ENCODE data around the gene COPA. TPM values are rescaled to one million over a fixed set of nuclear protein-coding genes. Genes with fewer than 3 reads are reported as not detected.

COPA gene
- total and polyA plus RNA-seq, 2 donors (not counting 3 experiments of a cell fraction or from before 2014, with no cell fraction given), result 127 to 185 TPM

DNA sequence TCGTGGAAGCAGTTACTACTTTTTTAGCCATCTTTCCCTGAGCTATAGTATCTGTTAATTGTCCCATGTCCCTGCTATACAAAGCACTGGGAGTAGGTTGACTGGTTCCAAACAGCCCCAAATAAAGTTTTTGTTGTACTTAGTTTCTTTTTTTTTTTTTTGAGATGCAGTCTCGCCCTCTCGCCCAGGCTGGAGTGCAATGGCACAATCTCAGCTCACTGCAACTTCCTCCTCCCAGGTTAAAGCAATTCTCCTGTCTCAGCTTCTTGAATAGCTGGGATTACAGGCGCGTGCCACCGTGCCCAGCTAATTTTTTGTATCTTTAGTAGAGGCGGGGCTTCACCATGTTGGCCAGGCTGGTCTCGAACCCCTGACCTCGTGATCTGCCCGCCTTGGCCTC lies 3.4 kb upstream of the COPA start:
- H3K79me2 ChIP-seq (ENCODE audit: control insufficient read depth, insufficient read depth, low read length), result peaks cover 31% of the 10 kb centered on the region
- no peak overlapping the region for H3K27ac ChIP-seq (ENCODE audit: insufficient read depth, low read depth, low read length)
- H3K4me3 ChIP-seq (replicated peaks in 1 of 3; ENCODE audit: insufficient read depth in 1 of 3, low read depth in 1 of 3, low read length in 3 of 3), result no peak overlapping the region
- H3K4me2 ChIP-seq (ENCODE audit: insufficient read depth, low read length), result no peak overlapping the region
- TF ChIP-seq POLR2AphosphoS5 (IDR thresholded peaks at IDR 0.05; ENCODE audit: insufficient read depth, low read depth, low read length) (no peak), POLR2A (IDR thresholded peaks at IDR 0.05; ENCODE audit: low read depth, low read length) (no peak)
- dilution Hi-C loops (cut with MboI; ENCODE audit: extremely low pct_ligation_motif_present, low sequenced_read_pairs) (no loop called here), intact Hi-C loops (cut with micrococcal nuclease) (no loop called here)
- peaks cover 13 to 16% of the 10 kb centered on the region in 2 experiments for H3K36me3 ChIP-seq (ENCODE audit: control insufficient read depth in 2 of 2, extremely low read depth in 1 of 2, insufficient read depth in 2 of 2, low read length in 2 of 2)
- BruUV-seq (replicated peaks), result no TSS peak
- FAIRE-seq, result no peak
- ChIA-PET CTCF (interaction anchor here (1.2 kb wide), 1 partner anchor 12 kb away, joined by 3 read pairs; no protein-coding TSS in a partner anchor), POLR2A (no interaction called here)
- no peaks in the 10 kb centered on the region for H3K9me3 ChIP-seq (replicated peaks; ENCODE audit: control insufficient read depth, insufficient read depth, low read length)
- H3K27me3 ChIP-seq (ENCODE audit: control insufficient read depth in 2 of 2, insufficient read depth in 2 of 2, low read length in 2 of 2), result no peaks in the 10 kb centered on the region
- H3K9ac ChIP-seq (replicated peaks; ENCODE audit: extremely low read depth, insufficient read depth, low read length), result no peak overlapping the region
- H3K9me1 ChIP-seq (replicated peaks; ENCODE audit: control insufficient read depth, extremely low read depth, insufficient read depth, low read length), result no peaks in the 10 kb centered on the region
- H4K20me1 ChIP-seq (replicated peaks; ENCODE audit: control insufficient read depth, extremely low read depth, insufficient read depth, low read length), result no peaks in the 10 kb centered on the region
- DNase-seq (ENCODE audit: low read depth, low spot score), result no peak
- no peak overlapping the region for H2AFZ ChIP-seq (ENCODE audit: low read depth, low read length)
- H3K4me1 ChIP-seq (ENCODE audit: control insufficient read depth, extremely low read depth, insufficient read depth, low read length), result peaks cover 6% of the 10 kb centered on the region

DNA sequence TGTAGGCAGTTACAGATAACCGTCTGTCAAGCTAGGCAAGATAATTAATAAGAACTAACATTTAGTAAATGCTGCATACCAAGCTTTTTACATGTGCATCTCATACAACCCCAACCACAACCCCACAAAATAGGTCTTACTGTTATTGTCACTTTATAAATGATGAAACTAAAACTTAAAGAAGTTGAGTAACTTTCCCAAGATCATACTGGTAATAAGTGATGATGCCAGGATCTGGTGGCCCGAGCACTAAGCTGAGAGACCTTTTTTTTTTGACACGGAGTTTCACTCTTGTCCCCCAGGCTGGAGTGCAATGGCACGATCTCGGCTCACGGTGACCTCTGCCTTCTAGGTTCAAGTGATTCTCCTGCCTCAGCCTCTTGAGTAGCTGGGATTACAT lies 1.9 kb upstream of the COPA start:
- dilution Hi-C loops (cut with MboI; ENCODE audit: extremely low pct_ligation_motif_present, low sequenced_read_pairs), result no loop called here
- Histone ChIP-seq H3K27ac (ENCODE audit: insufficient read depth, low read depth, low read length) (no peak overlapping the region), H3K4me2 (ENCODE audit: insufficient read depth, low read length) (no peak overlapping the region), H3K9me3 (replicated peaks; ENCODE audit: control insufficient read depth, insufficient read depth, low read length) (no peaks in the 10 kb centered on the region), H2AFZ (ENCODE audit: low read depth, low read length) (no peak overlapping the region), H3K4me1 (ENCODE audit: control insufficient read depth, extremely low read depth, insufficient read depth, low read length) (peaks cover 21% of the 10 kb centered on the region), H3K9ac (replicated peaks; ENCODE audit: extremely low read depth, insufficient read depth, low read length) (no peak overlapping the region), H3K79me2 (ENCODE audit: control insufficient read depth, insufficient read depth, low read length) (peaks cover 46% of the 10 kb centered on the region), H3K27me3 (ENCODE audit: control insufficient read depth in 2 of 2, insufficient read depth in 2 of 2, low read length in 2 of 2) (no peaks in the 10 kb centered on the region), H4K20me1 (replicated peaks; ENCODE audit: control insufficient read depth, extremely low read depth, insufficient read depth, low read length) (peaks cover 1% of the 10 kb centered on the region), H3K4me3 (replicated peaks in 1 of 3; ENCODE audit: insufficient read depth in 1 of 3, low read depth in 1 of 3, low read length in 3 of 3) (no peak overlapping the region), H3K36me3 (ENCODE audit: control insufficient read depth in 2 of 2, extremely low read depth in 1 of 2, insufficient read depth in 2 of 2, low read length in 2 of 2) (peaks cover 5 to 8% of the 10 kb centered on the region in 2 experiments), H3K9me1 (replicated peaks; ENCODE audit: control insufficient read depth, extremely low read depth, insufficient read depth, low read length) (no peaks in the 10 kb centered on the region)
- FAIRE-seq (no peak), DNase-seq (ENCODE audit: low read depth, low spot score) (no peak)
- TF ChIP-seq JUN (IDR thresholded peaks at IDR 0.05; ENCODE audit: borderline replicate concordance, insufficient read depth, insufficient read length, low read depth) (no peak), GATA2 (IDR thresholded peaks at IDR 0.05; ENCODE audit: insufficient read depth, insufficient read length, low read depth, low read length) (no peak), EZH2 (IDR thresholded peaks at IDR 0.05; ENCODE audit: borderline replicate concordance, low read depth, low read length, severe bottlenecking) (no peak), POLR2AphosphoS5 (IDR thresholded peaks at IDR 0.05; ENCODE audit: insufficient read depth, low read depth, low read length) (no peak), POLR2A (IDR thresholded peaks at IDR 0.05; ENCODE audit: low read depth, low read length) (no peak)
- TF ChIP-seq, protein P1, sequence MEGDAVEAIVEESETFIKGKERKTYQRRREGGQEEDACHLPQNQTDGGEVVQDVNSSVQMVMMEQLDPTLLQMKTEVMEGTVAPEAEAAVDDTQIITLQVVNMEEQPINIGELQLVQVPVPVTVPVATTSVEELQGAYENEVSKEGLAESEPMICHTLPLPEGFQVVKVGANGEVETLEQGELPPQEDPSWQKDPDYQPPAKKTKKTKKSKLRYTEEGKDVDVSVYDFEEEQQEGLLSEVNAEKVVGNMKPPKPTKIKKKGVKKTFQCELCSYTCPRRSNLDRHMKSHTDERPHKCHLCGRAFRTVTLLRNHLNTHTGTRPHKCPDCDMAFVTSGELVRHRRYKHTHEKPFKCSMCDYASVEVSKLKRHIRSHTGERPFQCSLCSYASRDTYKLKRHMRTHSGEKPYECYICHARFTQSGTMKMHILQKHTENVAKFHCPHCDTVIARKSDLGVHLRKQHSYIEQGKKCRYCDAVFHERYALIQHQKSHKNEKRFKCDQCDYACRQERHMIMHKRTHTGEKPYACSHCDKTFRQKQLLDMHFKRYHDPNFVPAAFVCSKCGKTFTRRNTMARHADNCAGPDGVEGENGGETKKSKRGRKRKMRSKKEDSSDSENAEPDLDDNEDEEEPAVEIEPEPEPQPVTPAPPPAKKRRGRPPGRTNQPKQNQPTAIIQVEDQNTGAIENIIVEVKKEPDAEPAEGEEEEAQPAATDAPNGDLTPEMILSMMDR (IDR thresholded peaks at IDR 0.05; ENCODE audit: extremely low read depth in 1 of 2, insufficient read depth in 1 of 2, low read depth in 1 of 2, low read length in 2 of 2), result no peak
- CTCF ChIA-PET, result interaction anchor here (1.0 to 1.2 kb wide), 2 partner anchors 53 to 152 kb away, joined by 3 to 4 read pairs; no protein-coding TSS in a partner anchor
- intact Hi-C loops (cut with micrococcal nuclease), result loop anchor here (5.0 kb wide), 2 partner anchors 38 to 138 kb away; partner anchors contain the start of gene PEA15
- POLR2A ChIA-PET, result no interaction called here
- no TSS peak for BruUV-seq (replicated peaks)

All from endothelial cell of umbilical vein (primary cell).